IMR-90 (cell line): ENCODE data around the gene BUB1B. TPM values are rescaled to one million over a fixed set of nuclear protein-coding genes. Genes with fewer than 3 reads are reported as not detected.
A peak's percentile ranks its signal among the peaks of the same experiment; 100 is the strongest.

Source experiments
- ATAC-seq: fragments of 200-7000 bp; cut with Tn5 transposase; 2 replicates; pipeline ENCODE4 v1.9.1; 2020; ENCODE audit warnings: low read depth, mild to moderate bottlenecking, moderate library complexity
- BruUV-seq: library from RNA; stranded (reverse); fragments of 400-500 nt; replicated peaks from 2 replicates; lab custom pipeline; 2021; lab: Mats Ljungman, UMichigan
- CTCF ChIA-PET: fragments of 300-600 bp; formaldehyde crosslinking; extraction: SDS; loops from one replicate; lab custom pipeline; 2021; ENCODE audit warnings: antibody characterized with exemption; lab: Yijun Ruan, JAX
- POLR2A ChIA-PET: fragments of 300-600 bp; sonication (Branson Sonifier 250); formaldehyde crosslinking; loops from one replicate; lab custom pipeline; 2022; ENCODE audit warnings: antibody characterized with exemption; ENCODE audit not compliant: unreplicated experiment; lab: Charles Lee
- DNase-seq: peaks from one replicate; pipeline ENCODE4 v3.0.0; 2013
- H2AFZ ChIP-seq: replicated peaks from 2 replicates; pipeline ENCODE3; 2013; ENCODE audit warnings: low read length, mild to moderate bottlenecking; ENCODE audit not compliant: poor library complexity
- H2AK5ac ChIP-seq: 2 replicates; pipeline ENCODE4 v1.6.1; 2013; ENCODE audit warnings: low read depth, low read length, inconsistent platforms
- H2AK9ac ChIP-seq: replicated peaks from 2 replicates; pipeline ENCODE3; 2013; ENCODE audit warnings: mild to moderate bottlenecking, low read depth, low read length, moderate library complexity; ENCODE audit not compliant: poor library complexity
- H2BK120ac ChIP-seq: 2 replicates; pipeline ENCODE4 v1.6.1; 2013; ENCODE audit warnings: low read depth, low read length, inconsistent platforms
- H2BK15ac ChIP-seq: 3 replicates; pipeline ENCODE4 v1.6.1; 2013; ENCODE audit warnings: low read depth, low read length, inconsistent platforms
- H2BK20ac ChIP-seq: 2 replicates; pipeline ENCODE4 v1.6.1; 2013; ENCODE audit warnings: low read depth, mild to moderate bottlenecking, inconsistent platforms, low read length, moderate library complexity
- H2BK5ac ChIP-seq: 2 replicates; pipeline ENCODE4 v1.6.1; 2013; ENCODE audit warnings: mild to moderate bottlenecking, low read depth, low read length, inconsistent platforms; ENCODE audit not compliant: poor library complexity, severe bottlenecking
- H3K14ac ChIP-seq: replicated peaks from 2 replicates; pipeline ENCODE4 v1.6.1; 2013; ENCODE audit warnings: low read depth, low read length, inconsistent platforms
- H3K18ac ChIP-seq: 2 replicates; pipeline ENCODE4 v1.6.1; 2013; ENCODE audit warnings: low read depth, low read length, control low read depth
- H3K23ac ChIP-seq: 2 replicates; pipeline ENCODE4 v1.6.1; 2013; ENCODE audit warnings: low read depth, low read length, inconsistent platforms
- H3K27ac ChIP-seq: 2 replicates; pipeline ENCODE4 v1.5.1; 2013; ENCODE audit warnings: mild to moderate bottlenecking, control low read depth, low read length; ENCODE audit not compliant: insufficient read depth
- H3K27me3 ChIP-seq: 2 replicates; pipeline ENCODE4 v1.6.1; 2013; ENCODE audit warnings: low read length; ENCODE audit not compliant: control insufficient read depth, insufficient read depth
- H3K36me3 ChIP-seq: 2 replicates; pipeline ENCODE4 v1.6.1; 2013; ENCODE audit warnings: low read length, mixed read lengths; ENCODE audit not compliant: control insufficient read depth, insufficient read depth
- H3K4ac ChIP-seq: 2 replicates; pipeline ENCODE4 v1.6.1; 2013; ENCODE audit warnings: low read depth, low read length, inconsistent platforms
- H3K4me1 ChIP-seq: 2 replicates; pipeline ENCODE4 v1.6.1; 2013; ENCODE audit warnings: low read length, mixed read lengths; ENCODE audit not compliant: control insufficient read depth, insufficient read depth
- H3K4me2 ChIP-seq: 2 replicates; pipeline ENCODE4 v1.6.1; 2013; ENCODE audit warnings: low read depth, mild to moderate bottlenecking, control low read depth, low read length, moderate library complexity
- H3K4me3 ChIP-seq: 2 replicates; pipeline ENCODE4 v1.5.1; 2013; ENCODE audit warnings: low read depth, mild to moderate bottlenecking, control low read depth, low read length, moderate library complexity; ENCODE audit not compliant: insufficient read depth
- H3K56ac ChIP-seq: 2 replicates; pipeline ENCODE4 v1.6.1; 2013; ENCODE audit warnings: low read length, inconsistent platforms; ENCODE audit not compliant: insufficient read depth; ENCODE audit errors: extremely low read depth
- H3K79me1 ChIP-seq, 2 experiments: 2 replicates each; pipeline ENCODE4 v1.6.1; 2013; ENCODE audit warnings: low read length in 2 of 2, inconsistent platforms in 1 of 2, low read depth in 1 of 2
- H3K9ac ChIP-seq: 2 replicates; pipeline ENCODE4 v1.6.1; 2013; ENCODE audit warnings: low read depth, low read length, control low read depth
- H3K9me1 ChIP-seq: 2 replicates; pipeline ENCODE4 v1.6.1; 2013; ENCODE audit warnings: low read length, inconsistent platforms; ENCODE audit not compliant: insufficient read depth
- H3K9me3 ChIP-seq: 2 replicates; pipeline ENCODE4 v1.6.1; 2013; ENCODE audit warnings: low read length; ENCODE audit not compliant: control insufficient read depth, insufficient read depth
- H4K20me1 ChIP-seq: 2 replicates; pipeline ENCODE4 v1.6.1; 2013; ENCODE audit warnings: low read length, inconsistent platforms; ENCODE audit not compliant: insufficient read depth
- H4K5ac ChIP-seq: 2 replicates; pipeline ENCODE4 v1.6.1; 2013; ENCODE audit warnings: mild to moderate bottlenecking, low read depth, low read length, control low read depth
- H4K8ac ChIP-seq, 2 experiments: 2 replicates each; pipeline ENCODE4 v1.6.1; 2013; ENCODE audit warnings: low read depth in 2 of 2, low read length in 2 of 2, control low read depth in 1 of 2, inconsistent platforms in 1 of 2
- H4K91ac ChIP-seq: 2 replicates; pipeline ENCODE4 v1.6.1; 2013; ENCODE audit warnings: low read depth, low read length, inconsistent platforms; ENCODE audit not compliant: insufficient read depth
- CEBPB ChIP-seq: IDR thresholded peaks from 2 replicates; pipeline ENCODE4 v1.6.1; 2012; ENCODE audit warnings: low read depth, low read length, improper control_type of control experiment
- CHD1 ChIP-seq: IDR thresholded peaks from 2 replicates; pipeline ENCODE4 v1.6.1; 2012; ENCODE audit warnings: low read depth, low read length, improper control_type of control experiment
- ELK1 ChIP-seq: fragments of 150-350 bp; IDR thresholded peaks from 2 replicates; pipeline ENCODE4 v1.6.1; 2016; ENCODE audit warnings: low read depth, mild to moderate bottlenecking, low read length, moderate library complexity, borderline replicate concordance
- FOS ChIP-seq: fragments of 150-350 bp; IDR thresholded peaks from 2 replicates; pipeline ENCODE4 v1.6.1; 2016; ENCODE audit warnings: low read depth, low read length
- MAFK ChIP-seq: IDR thresholded peaks from 2 replicates; pipeline ENCODE4 v1.6.1; 2012; ENCODE audit warnings: low read depth, low read length, improper control_type of control experiment
- MAZ ChIP-seq: IDR thresholded peaks from 2 replicates; pipeline ENCODE4 v1.6.1; 2012; ENCODE audit warnings: low read depth, mild to moderate bottlenecking, low read length, improper control_type of control experiment, moderate library complexity, borderline replicate concordance
- NFE2L2 ChIP-seq: fragments of 150-350 bp; IDR thresholded peaks from 2 replicates; pipeline ENCODE4 v1.6.1; 2016; ENCODE audit warnings: low read depth, mild to moderate bottlenecking, low read length
- POLR2A ChIP-seq: IDR thresholded peaks from 2 replicates; pipeline ENCODE4 v1.6.1; 2012; ENCODE audit warnings: mild to moderate bottlenecking, low read depth, low read length
- RCOR1 ChIP-seq: IDR thresholded peaks from 2 replicates; pipeline ENCODE4 v1.6.1; 2012; ENCODE audit warnings: mild to moderate bottlenecking, low read length, improper control_type of control experiment; ENCODE audit not compliant: insufficient replicate concordance
- SMC3 ChIP-seq: fragments of 150-350 bp; IDR thresholded peaks from 2 replicates; pipeline ENCODE4 v1.6.1; 2016; ENCODE audit warnings: low read depth, mild to moderate bottlenecking, antibody characterized with exemption, low read length, moderate library complexity
- WGBS, 2 experiments: methylation state at CpG; one replicate each; pipeline versions ENCODE4 v1.1.5 to v1.1.7; 2013; ENCODE audit warnings: missing lambda C conversion rate in 2 of 2; ENCODE audit not compliant: insufficient read length in 1 of 2; ENCODE audit errors: extremely low coverage in 2 of 2; 5-methylcytosine and 5-hydroxymethylcytosine counted together
- dilution Hi-C: fragments of 300-500 bp; cut with HindIII; formaldehyde crosslinking; loops from one replicate; pipeline ENCODE4 v1.14.3; 2018; ENCODE audit warnings: low sequenced_read_pairs; ENCODE audit not compliant: unreplicated experiment
- in situ Hi-C: fragments of 300-500 bp; cut with MboI; formaldehyde crosslinking; loops from 3 replicates; pipeline ENCODE4 v1.14.3; 2019; ENCODE audit warnings: low sequenced_read_pairs, inconsistent platforms, mixed read lengths
- intact Hi-C: fragments of 100-400 bp; cut with micrococcal nuclease; formaldehyde crosslinking; loops from 2 replicates; pipeline ENCODE4 v1.10.0; 2022
- polyA plus RNA-seq, 3 experiments: library from polyadenylated mRNA; depleted of rRNA; stranded (reverse); fragments of >200 nt; gene quantifications; 2 replicates each; pipeline ENCODE4 v1.2.3, GENCODE V29; 2012; ENCODE audit warnings: low replicate concordance in 1 of 3
- total RNA-seq: library from RNA; depleted of rRNA; stranded (reverse); fragments of >200 nt; gene quantifications from 2 replicates; pipeline ENCODE4 v1.2.3, GENCODE V29; 2012

Gene BUB1B
- total and polyA plus RNA-seq, 2 of the 4 experiments (the other 2 are of a cell fraction) = 15.6 to 24.7 TPM

GRCh38 chr15:40257656-40258450, 97.0 kb downstream of the BUB1B start:
- H3K9ac ChIP-seq = no peak overlapping the region
- H4K20me1 ChIP-seq = no peaks in the 10 kb centered on the region
- H2BK120ac ChIP-seq = peak overlapping the region; percentile 13; the same call in 1 of the 2 replicates
- H2BK15ac ChIP-seq = no peak overlapping the region; the same call in 2 of the 3 replicates
- H3K4me2 ChIP-seq = no peak overlapping the region
- BruUV-seq = no TSS peak
- H2AK9ac ChIP-seq = peak overlapping the region; percentile 50
- peak; percentile 33 for DNase-seq
- no peak overlapping the region for H3K56ac ChIP-seq
- in situ Hi-C loops = no loop called here
- no peak overlapping the region for H2BK20ac ChIP-seq
- 67% methylated on average over 1 of the region's 9 CpGs; no CpG with 5 or more reads in 1 of the 2 experiments for WGBS, 2 experiments
- CTCF ChIA-PET = no interaction called here
- no peak for ATAC-seq
- H3K23ac ChIP-seq = 0 out of 2 replicates have a peak overlapping the region, but pooled peaks have one; percentile 7
- H2BK5ac ChIP-seq = no peak overlapping the region
- TF ChIP-seq SMC3 (no peak), CEBPB (no peak), NFE2L2 (no peak), CHD1 (no peak), ELK1 (no peak), MAZ (no peak), RCOR1 (no peak), MAFK (no peak), POLR2A (no peak), FOS (no peak)
- no peaks in the 10 kb centered on the region for H3K9me3 ChIP-seq
- no peaks in the 10 kb centered on the region for H3K36me3 ChIP-seq
- no peak overlapping the region for H4K5ac ChIP-seq
- H3K14ac ChIP-seq = no peak overlapping the region
- peaks cover 4% of the 10 kb centered on the region; the same call in 1 of the 2 replicates for H3K4me1 ChIP-seq
- H2AFZ ChIP-seq = peak overlapping the region; percentile 66
- H3K4me3 ChIP-seq = no peak overlapping the region
- no peak overlapping the region for H3K27ac ChIP-seq
- dilution Hi-C loops = no loop called here
- peaks cover 27% of the 10 kb centered on the region for H3K27me3 ChIP-seq
- POLR2A ChIA-PET = no interaction called here
- no peak overlapping the region for H3K4ac ChIP-seq
- no peaks in the 10 kb centered on the region for H3K79me1 ChIP-seq
- peaks cover 7% of the 10 kb centered on the region; the same call in 1 of the 2 replicates for H3K9me1 ChIP-seq
- no peak overlapping the region for H3K18ac ChIP-seq
- intact Hi-C loops = no loop called here
- H4K91ac ChIP-seq = no peak overlapping the region
- no peak overlapping the region for H2AK5ac ChIP-seq
- H4K8ac ChIP-seq = no peak overlapping the region
